GM12892 (cell line): ENCODE results near the gene TIMM50.

Experiments
- POLR2A ChIP-seq: IDR thresholded peaks from 2 replicates; pipeline ENCODE4 v1.6.1; 2011; ENCODE audit warnings: low read depth, low read length, control low read depth
- POLR2AphosphoS5 ChIP-seq: IDR thresholded peaks from 2 replicates; pipeline ENCODE4 v1.6.1; 2011; ENCODE audit warnings: low read depth, low read length, control low read depth
- TAF1 ChIP-seq: IDR thresholded peaks from 2 replicates; pipeline ENCODE4 v1.6.1; 2011; ENCODE audit warnings: low read depth, mild to moderate bottlenecking, control low read depth, low read length, borderline replicate concordance

DNA sequence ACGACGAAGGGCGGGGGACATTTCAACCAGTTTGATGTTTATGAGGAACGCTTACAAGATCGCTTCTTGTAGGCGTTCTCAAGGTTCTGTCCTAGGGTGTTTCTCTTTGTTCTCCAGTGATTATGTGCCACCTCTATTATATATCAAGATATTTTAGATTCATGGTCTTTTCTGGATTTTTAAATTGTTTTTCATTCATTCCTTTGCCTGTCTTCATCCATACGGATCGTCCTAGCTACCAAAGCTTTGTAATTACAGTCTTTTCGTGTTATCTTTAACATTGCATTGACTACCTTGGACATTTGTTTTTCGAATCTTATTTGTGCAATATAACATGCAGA is 59.7 kb downstream of the TIMM50 start:
- TF ChIP-seq POLR2AphosphoS5 (no peak), POLR2A (no peak), TAF1 (no peak)
